HG02870 (cell line): ENCODE data around the gene PCDH9.
A peak's percentile ranks its signal among the peaks of the same experiment; 100 is the strongest.

Experiments used
- ATAC-seq: cut with Tn5 transposase; IDR thresholded peaks from one replicate; pipeline ENCODE4 v1.9.1; 2021; ENCODE audit warnings: mild to moderate bottlenecking, moderate library complexity; ENCODE audit not compliant: unreplicated experiment

PCDH9 gene

GRCh38 chr13:67048084-67048820 is 181.9 kb downstream of the PCDH9 start:
- peak; percentile 94 for ATAC-seq

DNA sequence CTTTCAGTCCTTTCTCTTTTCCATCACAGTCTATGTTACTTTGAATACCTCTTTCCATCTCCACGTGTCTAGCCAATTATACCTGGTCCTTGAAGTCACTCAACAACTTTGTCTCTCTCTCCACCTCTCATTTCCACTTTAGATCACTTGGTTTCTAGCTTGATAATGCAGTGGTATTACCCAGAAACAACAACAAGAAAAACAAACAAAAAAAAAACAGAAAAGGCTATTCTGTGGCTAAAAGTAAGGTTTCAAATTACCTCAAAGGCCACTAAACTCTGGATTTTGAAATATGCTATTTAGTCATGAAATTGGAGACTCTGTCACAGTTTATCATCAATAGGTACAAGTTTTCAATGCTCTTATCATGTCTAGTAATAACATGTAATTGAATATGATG is 184.8 kb downstream of the PCDH9 start:
- no peak for ATAC-seq

DNA sequence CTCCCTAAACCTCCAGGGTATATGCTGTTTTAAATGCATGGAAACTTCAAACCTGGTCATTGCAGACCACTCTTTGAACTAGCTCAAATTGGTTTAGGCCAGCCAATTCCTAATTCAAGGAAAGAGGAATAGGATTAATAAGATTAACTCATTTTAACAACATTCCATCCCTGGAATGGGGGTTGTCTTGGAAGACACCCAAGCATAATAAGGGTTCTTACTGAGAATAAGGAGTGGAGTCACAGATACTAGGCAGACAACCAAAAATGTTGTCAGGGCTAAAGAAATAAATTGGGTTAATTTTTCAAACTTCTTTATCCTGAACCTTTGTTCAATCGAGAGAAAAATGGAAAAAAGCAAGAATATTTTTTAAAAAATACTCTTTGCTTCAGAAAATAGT is 186.2 kb downstream of the PCDH9 start:
- no peak for ATAC-seq

DNA sequence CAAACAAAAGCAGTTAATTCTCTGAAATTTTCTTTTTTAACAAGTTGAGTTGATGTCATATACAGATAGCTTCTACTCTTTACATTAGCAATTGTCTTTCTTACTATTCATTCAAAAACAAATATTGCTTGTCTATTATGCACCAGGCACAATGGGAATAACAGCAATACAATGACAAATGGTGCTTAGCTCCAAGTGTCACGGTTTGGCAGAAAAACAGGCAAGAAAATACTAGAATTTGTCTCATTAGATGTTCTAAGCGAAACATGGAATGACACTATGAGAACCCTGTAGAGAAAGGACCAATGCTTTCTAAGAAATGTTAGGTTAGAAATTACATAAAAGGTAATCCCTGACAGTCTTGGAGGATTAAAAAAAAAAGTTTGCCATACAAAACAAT is 187.6 kb downstream of the PCDH9 start:
- no peak for ATAC-seq

- no peak for ATAC-seq
Measured at GRCh38 chr13:67036699-67037457, 193.3 kb downstream of the PCDH9 start.

GRCh38 chr13:67033170-67033569 is 197.0 kb downstream of the PCDH9 start:
- no peak for ATAC-seq

DNA sequence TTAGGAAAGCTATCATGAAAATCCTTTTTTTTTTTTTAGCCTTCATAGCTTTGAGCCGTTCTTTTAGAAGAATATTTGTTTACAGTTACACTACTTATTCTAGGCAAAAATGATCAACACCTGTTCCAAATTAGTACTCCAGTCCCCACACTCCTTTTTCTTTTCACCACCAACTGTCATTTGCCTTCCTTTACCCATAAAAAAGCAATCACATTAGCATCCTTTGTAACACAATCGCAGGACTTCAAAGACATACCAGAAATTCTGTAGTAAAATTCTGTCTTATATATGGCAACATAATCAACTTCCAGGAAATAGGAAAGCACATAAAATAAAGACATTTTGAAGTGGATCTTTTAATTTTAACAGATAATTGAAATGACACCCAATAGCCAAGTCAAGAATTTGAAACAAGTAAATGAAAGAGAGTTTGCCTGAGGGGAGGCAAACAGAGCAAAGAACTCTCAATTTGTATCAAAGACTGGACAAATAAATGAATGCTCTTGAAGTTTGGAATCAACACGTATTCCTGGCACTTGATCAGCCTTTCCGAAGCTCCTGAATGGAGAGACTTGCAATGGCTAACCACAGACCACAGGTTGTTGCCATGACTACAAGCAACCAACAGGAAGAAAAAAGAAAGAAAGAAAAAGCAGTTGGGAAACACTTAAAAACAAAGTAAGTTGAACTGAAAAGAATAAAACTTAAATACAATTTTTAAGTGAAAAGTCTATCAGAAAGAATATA is 206.8 kb downstream of the PCDH9 start:
- ATAC-seq, result no peak

GRCh38 chr13:67018775-67019174 is 211.4 kb downstream of the PCDH9 start:
- no peak for ATAC-seq

GRCh38 chr13:67017276-67017675 is 212.9 kb downstream of the PCDH9 start:
- no peak for ATAC-seq

- no peak for ATAC-seq
Measured at GRCh38 chr13:67015976-67016600, 214.0 kb downstream of the PCDH9 start.

DNA sequence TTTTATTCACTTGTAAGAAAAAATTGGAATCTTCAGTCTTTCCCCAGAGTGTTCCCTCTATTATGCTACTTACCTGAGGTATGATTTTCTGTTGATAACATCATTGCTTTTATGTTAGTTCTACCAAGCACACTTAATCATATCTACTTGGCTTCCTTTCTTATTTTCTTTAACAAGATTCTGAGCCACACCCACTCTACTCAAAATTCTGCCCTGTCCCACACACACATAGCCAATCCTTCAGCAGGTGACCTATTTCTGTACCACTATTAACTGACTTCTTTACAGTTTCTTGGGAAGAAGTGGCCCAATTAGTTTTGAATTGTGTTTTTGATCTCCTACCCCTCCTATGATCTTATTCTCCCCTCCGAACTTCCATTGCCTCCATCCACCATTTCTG is 215.7 kb downstream of the PCDH9 start:
- no peak for ATAC-seq

GRCh38 chr13:67013709-67014108 is 216.4 kb downstream of the PCDH9 start:
- no peak for ATAC-seq

DNA sequence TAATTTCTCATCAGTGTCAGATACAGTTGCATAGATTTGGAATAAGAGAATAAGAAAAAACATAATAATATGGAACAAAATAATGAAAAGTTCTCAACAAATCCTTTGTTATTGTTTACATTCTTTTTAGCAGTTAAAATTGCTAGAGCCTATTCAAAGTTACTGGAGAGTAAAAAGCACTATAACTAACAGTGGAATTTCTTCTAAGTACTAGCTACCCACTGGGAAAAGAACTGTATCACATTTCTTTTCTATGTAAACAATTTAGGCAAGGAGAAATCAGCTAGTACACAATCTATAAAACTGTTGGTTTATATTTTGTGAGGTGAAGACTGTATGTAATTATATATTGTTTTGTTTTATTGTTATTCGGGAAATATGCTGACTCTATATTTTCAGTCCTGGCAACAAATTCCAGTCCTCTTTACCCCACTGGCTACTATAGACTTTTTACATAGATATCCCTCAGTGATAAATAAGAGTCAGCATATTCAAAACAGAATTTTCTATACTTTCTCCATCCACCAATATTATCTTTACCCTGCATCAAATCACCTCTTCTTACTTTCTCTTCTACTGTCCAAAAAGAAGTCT is 222.0 kb downstream of the PCDH9 start:
- ATAC-seq, result no peak

- no peak for ATAC-seq
Measured at GRCh38 chr13:67004511-67004910, 225.6 kb downstream of the PCDH9 start.

DNA sequence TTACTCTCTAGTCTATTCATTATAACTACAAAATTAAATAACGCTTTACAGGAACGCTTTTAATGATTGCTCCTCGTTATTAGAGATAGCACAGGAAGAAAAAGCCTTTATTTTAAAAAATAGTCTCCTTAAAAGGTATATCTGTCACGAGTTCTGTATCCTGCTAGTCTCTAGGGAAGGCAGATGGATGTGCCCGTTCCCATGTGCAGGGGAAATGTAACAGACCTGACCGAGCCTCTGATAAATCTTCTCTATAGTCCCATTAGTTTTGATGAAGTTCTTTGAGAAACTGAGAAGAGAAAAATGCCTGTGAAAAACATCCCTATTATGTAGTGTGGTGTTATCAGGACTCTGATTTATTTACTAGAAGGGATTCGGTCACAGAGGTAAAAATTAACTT is 226.4 kb downstream of the PCDH9 start:
- ATAC-seq, result no peak

DNA sequence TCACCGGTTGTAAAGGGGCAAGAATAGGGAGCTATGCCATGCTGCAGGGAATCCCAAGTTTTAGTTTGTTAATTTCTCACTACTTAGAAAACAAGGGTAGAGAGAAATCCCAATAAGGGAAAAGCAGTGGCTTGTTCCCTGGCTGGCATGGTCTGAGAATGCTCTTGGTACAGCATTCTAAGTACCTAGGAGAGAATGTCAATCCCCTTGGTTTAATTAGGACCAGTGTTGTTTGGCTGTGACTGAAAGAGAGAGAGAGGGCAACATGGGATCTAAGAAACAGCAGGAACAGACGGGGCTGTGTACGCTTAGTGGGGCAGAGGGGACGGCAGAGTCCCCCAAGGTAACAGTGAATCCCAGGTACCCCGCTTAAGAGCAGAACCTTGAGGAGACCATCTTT is 228.8 kb downstream of the PCDH9 start:
- ATAC-seq, result no peak

DNA sequence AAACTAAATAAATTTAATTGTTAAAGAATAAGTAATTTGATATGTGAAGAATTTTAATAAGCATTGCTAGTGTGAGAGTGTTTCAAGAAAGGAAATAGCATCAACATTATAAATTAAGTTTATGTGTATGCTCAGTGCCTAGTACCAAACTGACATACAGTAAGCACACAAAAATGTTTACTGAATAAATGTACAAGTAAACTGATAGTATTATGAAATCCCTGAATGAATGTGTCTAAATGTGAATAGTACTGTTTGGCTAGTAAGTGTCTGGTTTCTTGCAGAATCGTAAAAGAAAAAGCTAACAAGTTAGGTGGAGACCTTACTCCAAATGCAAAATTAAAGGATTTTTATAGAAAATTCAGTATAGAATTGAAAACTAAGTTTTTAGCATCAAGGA is 233.6 kb downstream of the PCDH9 start:
- ATAC-seq, result no peak

DNA sequence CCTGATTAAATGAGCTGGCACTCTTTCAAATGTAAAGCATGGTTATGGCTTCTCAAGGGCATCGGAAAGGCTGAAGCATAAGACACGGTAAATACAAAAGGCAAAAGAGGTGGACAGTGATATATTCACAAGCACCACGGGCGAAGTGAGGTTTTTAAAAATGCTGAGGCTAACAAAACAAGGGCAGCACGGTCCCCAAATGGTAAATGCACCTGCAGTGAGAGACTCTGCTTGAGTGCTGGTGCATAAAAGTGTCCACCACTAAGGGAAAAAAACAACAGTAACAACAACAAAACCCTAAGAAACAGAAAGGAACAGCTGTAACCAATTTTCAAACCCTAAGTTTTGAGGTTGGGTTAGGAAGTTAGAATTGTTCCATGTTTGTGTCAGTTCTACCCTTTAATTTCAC is 234.9 kb downstream of the PCDH9 start:
- ATAC-seq, result peak; percentile 77

DNA sequence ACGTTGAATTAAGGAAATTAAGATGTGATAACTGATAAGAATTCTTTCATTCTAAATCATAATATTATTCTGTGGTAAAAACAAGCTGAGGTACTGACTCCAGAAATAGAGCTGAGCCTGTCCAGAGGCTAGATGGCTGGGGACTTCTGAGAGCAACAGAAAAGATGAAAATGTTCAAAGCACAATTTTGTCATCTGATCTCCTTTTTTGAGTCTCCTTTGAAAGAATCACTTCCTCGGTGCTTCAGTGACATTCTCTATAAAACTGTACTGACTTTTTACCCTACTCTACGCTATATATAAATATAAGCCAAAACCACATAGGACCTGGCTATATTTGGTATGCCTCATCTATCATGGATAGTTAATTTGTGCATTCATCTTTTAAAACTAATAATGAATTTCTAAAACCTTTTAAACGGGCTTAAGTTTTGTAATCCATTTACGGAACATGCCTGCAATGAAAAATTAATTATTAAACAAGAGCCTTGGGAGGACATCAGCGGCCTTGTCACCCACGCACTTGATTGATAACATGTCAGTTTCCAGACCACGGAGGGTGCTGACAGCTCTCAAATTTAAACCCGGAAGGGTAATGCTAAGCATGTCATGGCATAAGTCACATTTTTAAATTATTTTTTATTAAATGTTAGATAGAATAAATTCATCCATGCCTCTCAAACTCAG is 235.5 kb downstream of the PCDH9 start:
- ATAC-seq, result peak; percentile 33

- ATAC-seq, result no peak
Measured at GRCh38 chr13:66994097-66994496, 236.0 kb downstream of the PCDH9 start.
